Neuron (in vitro differentiated cells): ENCODE data around the gene MED16.

Source experiments
- H2AFZ ChIP-seq: one replicate; pipeline ENCODE4 v1.6.1; 2013; ENCODE audit warnings: low read depth, mild to moderate bottlenecking, inconsistent platforms, low read length, moderate library complexity
- H3K27me3 ChIP-seq: one replicate; pipeline ENCODE4 v1.6.1; 2013; ENCODE audit warnings: low read length; ENCODE audit not compliant: insufficient read depth
- H3K36me3 ChIP-seq: one replicate; pipeline ENCODE4 v1.6.1; 2013; ENCODE audit warnings: low read length; ENCODE audit not compliant: insufficient read depth
- H3K4me1 ChIP-seq: one replicate; pipeline ENCODE4 v1.6.1; 2013; ENCODE audit warnings: low read length; ENCODE audit not compliant: insufficient read depth
- H3K4me3 ChIP-seq: 2 replicates; pipeline ENCODE4 v1.5.1; 2013; ENCODE audit warnings: mild to moderate bottlenecking, low read length, moderate library complexity
- H3K9me3 ChIP-seq: one replicate; pipeline ENCODE4 v1.6.1; 2013; ENCODE audit warnings: low read length

The MED16 gene

DNA sequence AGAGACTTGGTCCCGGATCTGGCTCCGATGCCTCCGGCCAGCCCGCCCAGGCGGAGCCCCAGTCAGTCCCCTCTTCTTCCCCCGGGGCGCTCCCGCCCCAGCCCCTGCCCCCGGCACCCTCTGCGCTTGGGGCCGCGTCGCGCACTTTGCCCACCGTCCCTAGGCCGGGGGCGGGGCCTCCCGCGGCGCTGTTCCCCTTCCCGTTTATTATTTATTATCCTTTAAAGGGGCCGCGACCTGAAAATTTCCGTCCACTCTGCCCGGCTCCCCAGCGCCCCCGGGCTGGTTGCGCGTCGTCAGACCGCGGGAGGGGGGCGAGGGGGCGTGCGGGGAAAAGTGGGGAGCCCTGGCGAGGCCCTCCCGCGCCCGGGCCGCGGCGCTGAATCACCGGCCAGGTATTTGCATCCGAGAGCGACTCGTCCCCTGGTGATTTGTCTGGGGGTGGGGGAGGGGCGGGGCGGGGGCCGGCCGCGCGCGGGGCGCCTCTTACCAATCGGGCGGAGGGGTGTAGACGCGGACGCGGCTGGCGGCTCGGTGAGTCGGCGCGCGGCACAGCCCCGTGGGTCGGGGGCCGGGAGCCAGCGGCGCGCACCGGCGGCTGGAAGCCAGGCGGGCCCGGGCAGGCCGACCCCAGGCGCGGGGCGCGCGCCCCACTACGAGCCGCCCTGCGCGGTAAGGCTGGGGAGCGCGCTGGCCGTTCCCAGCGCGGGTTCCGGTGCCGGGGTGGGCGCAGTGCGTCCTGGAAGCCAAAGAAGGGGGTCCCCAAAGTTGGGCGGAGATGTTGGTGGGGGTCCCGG lies 32.7 kb upstream of the MED16 start, which contains the start of gene ARID3A:
Gene ARID3A (plus strand): TSS at position 510 of the 797 bp plus-strand sequence. CDS start 3,494 bp downstream, outside the sequence.
- H3K9me3 ChIP-seq, result no peaks in the 10 kb centered on the region
- peak within 1 kb of the TSS; percentile 99 for H3K4me3 ChIP-seq
- H2AFZ ChIP-seq, result peak within 1 kb of the TSS; percentile 86
- H3K4me1 ChIP-seq, result peaks cover 16% of the 10 kb centered on the region
- H3K27me3 ChIP-seq, result no peaks in the 10 kb centered on the region
- H3K36me3 ChIP-seq, result peaks cover 3% of the 10 kb centered on the region

DNA sequence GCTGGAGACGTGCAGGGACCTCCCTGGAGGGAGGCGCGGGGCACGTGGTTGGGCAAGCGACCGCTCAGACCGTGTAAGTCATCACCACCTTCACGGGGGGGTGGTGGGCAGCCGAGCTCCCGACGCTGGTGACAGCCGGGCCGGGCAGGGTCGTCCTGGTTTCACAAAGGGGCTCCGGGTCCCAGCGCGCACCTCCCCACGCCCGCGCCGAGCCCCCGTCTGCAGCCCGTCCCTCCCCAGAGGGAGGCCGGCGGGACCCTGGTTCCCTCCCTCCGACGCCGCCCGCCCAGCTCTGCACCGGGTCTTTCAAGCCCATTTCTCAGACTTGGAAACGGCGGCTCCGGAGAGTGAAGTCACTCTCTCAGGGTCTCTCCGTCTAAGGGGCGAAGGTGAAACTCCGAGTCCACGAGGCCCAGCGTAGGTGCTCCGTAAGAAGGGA lies 32.1 kb upstream of the MED16 start:
- Histone ChIP-seq H3K4me3 (peak overlapping the region; percentile 99), H3K36me3 (peaks cover 3% of the 10 kb centered on the region), H3K9me3 (no peaks in the 10 kb centered on the region), H2AFZ (peak overlapping the region; percentile 86), H3K27me3 (no peaks in the 10 kb centered on the region), H3K4me1 (peaks cover 16% of the 10 kb centered on the region)

DNA sequence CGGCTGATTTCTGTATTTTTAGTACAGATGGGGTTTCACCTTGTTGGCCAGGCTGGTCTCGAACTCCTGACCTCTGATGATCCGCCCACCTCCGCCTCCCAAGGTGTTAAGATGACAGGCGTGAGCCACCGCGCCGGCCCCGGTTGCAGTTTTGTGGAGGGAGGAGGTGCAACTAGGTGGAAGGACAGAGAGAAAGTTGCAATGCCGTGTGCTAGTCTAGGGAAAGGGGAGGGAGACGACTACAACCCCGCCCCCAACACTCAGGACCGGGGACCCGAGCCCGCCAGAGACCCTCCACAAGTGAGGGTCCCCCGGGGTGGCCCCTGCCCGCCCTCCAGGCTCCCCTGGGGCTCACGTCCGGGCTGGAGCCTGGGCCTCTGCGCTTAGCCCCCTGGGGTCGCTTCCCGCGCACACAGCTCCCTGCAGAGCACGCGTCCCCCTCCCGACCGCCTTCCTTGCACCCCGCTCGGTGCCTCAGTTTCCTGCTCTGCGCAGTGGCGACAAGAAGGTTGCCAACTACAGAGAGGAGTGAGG lies 31.6 kb upstream of the MED16 start:
- Histone ChIP-seq H3K4me1 (peaks cover 16% of the 10 kb centered on the region), H3K4me3 (peak overlapping the region; percentile 99), H3K9me3 (no peaks in the 10 kb centered on the region), H3K27me3 (no peaks in the 10 kb centered on the region), H2AFZ (no peak overlapping the region), H3K36me3 (peaks cover under 1% of the 10 kb centered on the region)

- H3K9me3 ChIP-seq, result no peaks in the 10 kb centered on the region
- H3K4me1 ChIP-seq, result peaks cover 18% of the 10 kb centered on the region
- no peaks in the 10 kb centered on the region for H3K27me3 ChIP-seq
- H2AFZ ChIP-seq, result no peak overlapping the region
- H3K36me3 ChIP-seq, result no peaks in the 10 kb centered on the region
- H3K4me3 ChIP-seq, result no peak overlapping the region
Observed at GRCh38 chr19:920051-920864, 27.3 kb upstream of the MED16 start.

GRCh38 chr19:919199-920050 lies 26.4 kb upstream of the MED16 start:
- Histone ChIP-seq H3K9me3 (no peaks in the 10 kb centered on the region), H3K4me3 (no peak overlapping the region), H2AFZ (no peak overlapping the region), H3K4me1 (peaks cover 12% of the 10 kb centered on the region), H3K27me3 (no peaks in the 10 kb centered on the region), H3K36me3 (no peaks in the 10 kb centered on the region)

DNA sequence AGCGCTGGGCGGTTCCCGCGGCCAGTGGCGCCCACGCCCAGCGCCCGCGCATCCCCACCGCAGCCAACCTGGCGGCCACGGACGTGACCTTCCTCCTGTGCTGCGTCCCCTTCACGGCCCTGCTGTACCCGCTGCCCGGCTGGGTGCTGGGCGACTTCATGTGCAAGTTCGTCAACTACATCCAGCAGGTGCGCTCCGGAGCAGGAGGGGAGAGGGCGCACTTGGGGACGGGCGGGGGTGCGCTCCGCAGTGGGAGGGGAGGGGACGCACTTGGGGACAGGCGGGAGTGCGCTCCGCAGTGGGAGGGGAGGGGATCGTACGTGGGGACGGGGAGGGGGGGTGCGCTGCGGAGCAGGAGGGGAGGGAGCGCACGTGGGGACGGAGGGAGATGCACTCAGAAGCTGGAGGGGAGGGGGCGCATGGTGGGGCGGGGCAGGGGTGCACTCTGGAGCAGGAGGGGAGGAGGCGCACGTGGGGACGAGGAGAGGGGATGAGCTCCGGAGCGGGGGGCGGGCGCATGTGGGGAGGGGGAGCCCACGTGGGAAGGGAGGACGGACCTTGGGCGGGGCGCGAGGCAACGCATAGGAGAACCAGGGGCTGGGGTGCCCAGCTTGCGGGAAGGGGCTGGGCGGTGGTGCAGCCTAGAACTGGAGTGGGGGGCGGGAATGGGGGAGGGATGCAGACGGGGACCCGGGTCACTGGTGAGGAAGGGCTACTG lies 25.7 kb upstream of the MED16 start:
- no peaks in the 10 kb centered on the region for H3K9me3 ChIP-seq
- H3K36me3 ChIP-seq, result no peaks in the 10 kb centered on the region
- peaks cover 13% of the 10 kb centered on the region for H3K4me1 ChIP-seq
- H3K4me3 ChIP-seq, result peak overlapping the region; percentile 43
- H2AFZ ChIP-seq, result no peak overlapping the region
- H3K27me3 ChIP-seq, result no peaks in the 10 kb centered on the region

DNA sequence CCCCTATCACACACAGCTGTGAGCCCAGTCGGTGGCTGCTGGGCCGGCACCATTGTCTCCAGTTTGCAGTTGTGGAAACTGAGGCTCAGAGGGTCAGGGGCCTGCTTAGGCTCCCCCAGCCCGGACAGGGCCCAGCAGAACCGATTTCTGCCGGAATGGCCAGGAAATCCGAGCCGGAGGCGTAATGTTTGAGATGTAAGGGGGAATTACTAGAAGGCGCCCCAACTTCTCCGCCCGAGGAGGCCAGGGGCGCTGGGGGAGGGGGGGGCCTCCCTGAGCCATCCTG lies 25.1 kb upstream of the MED16 start:
- Histone ChIP-seq H3K27me3 (no peaks in the 10 kb centered on the region), H3K9me3 (no peaks in the 10 kb centered on the region), H3K36me3 (no peaks in the 10 kb centered on the region), H2AFZ (peak overlapping the region; percentile 24), H3K4me3 (peak overlapping the region; percentile 43), H3K4me1 (peaks cover 14% of the 10 kb centered on the region)

GRCh38 chr19:917323-918151 lies 24.6 kb upstream of the MED16 start, which contains the start of gene KISS1R:
TSS of gene KISS1R (plus strand) at chr19:917333. CDS start at chr19:917503, 170 bp downstream.
- peaks cover 14% of the 10 kb centered on the region for H3K4me1 ChIP-seq
- H3K36me3 ChIP-seq, result no peaks in the 10 kb centered on the region
- no peaks in the 10 kb centered on the region for H3K9me3 ChIP-seq
- no peaks in the 10 kb centered on the region for H3K27me3 ChIP-seq
- peak within 1 kb of the TSS; percentile 24 for H2AFZ ChIP-seq
- H3K4me3 ChIP-seq, result peak within 1 kb of the TSS; percentile 43

DNA sequence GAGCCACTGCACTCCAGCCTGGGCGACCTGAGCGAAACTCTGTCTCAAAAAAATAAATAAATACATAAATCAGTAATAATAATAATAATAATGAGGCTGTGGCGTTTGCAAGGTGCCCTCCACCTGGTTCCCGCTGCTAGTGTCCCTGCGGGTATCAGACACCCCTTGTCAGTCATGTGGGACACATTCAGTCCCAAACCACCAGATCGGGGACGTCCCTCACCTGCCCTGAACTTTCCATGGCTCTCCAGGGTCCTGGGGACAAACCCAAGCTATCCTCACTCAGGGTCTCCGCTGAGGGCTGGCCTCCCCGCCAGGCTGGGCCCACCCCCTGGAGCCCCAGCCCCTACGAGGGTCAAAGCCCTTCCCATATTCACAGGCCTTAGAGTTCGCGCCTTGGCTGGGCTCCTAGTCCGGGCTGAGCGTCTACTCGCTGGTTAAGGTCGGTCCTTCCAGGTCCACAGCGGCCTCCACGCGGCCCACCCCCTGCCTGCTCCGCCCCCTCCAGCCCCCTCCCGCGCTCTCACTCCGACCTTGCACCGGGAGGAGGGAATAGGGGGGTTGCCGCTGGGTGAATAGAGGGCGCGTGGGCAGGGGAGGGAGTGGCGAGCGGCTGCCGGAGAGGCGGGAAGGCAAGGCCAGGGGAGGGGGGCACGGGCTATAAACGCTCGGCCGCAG lies 23.8 kb upstream of the MED16 start:
- Histone ChIP-seq H3K4me3 (peak overlapping the region; percentile 43), H3K36me3 (no peaks in the 10 kb centered on the region), H3K9me3 (no peaks in the 10 kb centered on the region), H3K27me3 (no peaks in the 10 kb centered on the region), H2AFZ (peak overlapping the region; percentile 24), H3K4me1 (peaks cover 12% of the 10 kb centered on the region)

GRCh38 chr19:913080-913748 lies 20.2 kb upstream of the MED16 start, which contains the start of gene R3HDM4:
TSS of gene R3HDM4 (minus strand) at chr19:913219. CDS start at chr19:913157, 62 bp downstream.
- Histone ChIP-seq H3K4me3 (peak within 1 kb of the TSS; percentile 96), H3K36me3 (no peaks in the 10 kb centered on the region), H2AFZ (peak within 1 kb of the TSS; percentile 60), H3K9me3 (peaks cover 3% of the 10 kb centered on the region), H3K4me1 (peaks cover 9% of the 10 kb centered on the region), H3K27me3 (no peaks in the 10 kb centered on the region)
